GM18526 (cell line): ENCODE data around the gene TRIM77.
"Not testable (repeated sequence)": the region's sequence is repeated elsewhere in the genome, so short reads cannot be mapped to it uniquely, and the experiment has no call there.

Source experiments
- POLR2A ChIP-seq: IDR thresholded peaks from 3 replicates; pipeline ENCODE4 v1.6.1; 2011; ENCODE audit not compliant: insufficient read length; ENCODE audit errors: extremely low read depth

Gene TRIM77

GRCh38 chr11:89709999-89710398, at the start of gene TRIM77:
TRIM77 (plus strand) TSS chr11:89710299; CDS start chr11:89710299, 0 bp downstream.
- not testable (repeated sequence) for TF ChIP-seq POLR2A

DNA sequence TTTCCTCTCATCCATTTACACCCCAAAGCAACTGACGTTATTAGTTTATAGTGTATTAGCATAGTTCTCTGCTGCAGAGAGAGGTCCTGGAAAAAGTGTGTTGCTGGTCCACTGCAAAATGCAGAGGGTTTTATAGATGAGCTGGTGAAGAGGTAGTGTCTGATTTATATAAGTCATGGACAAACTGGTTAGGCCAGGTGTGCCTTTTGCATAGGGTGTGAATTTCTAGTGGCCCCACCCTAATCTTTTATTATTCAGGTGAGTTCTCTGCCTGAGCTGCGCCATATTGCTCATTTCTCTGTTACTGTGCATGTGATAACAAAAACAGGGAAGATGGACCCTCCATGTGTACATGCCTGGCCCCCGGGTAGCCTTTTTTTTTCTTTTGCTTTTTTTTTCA, 43.1 kb upstream of the TRIM77 start:
- no peak for TF ChIP-seq POLR2A

GRCh38 chr11:89736566-89736965, 26.5 kb downstream of the TRIM77 start:
- no peak for TF ChIP-seq POLR2A

DNA sequence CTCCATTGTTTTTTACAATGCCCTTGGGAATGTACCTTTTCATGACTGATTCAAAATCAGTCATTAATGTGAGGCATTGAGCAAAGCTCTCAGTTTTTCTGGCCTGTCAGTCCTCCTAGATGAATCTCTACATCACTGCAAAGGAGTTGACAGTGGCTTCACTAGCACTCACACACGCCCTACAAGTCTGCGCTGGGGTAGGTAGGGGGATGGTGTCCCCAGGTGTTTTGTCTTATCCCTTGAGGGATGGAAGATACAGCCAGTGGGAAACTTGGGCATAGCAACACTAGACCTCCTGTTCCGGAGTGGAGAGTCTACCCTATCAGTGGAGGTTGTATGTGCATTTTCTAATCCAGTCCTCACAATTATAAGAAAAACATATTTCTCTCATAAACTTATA, 27.0 kb downstream of the TRIM77 start:
- no peak for TF ChIP-seq POLR2A
